Right lobe of liver (tissue), 6 donors: ENCODE results near the gene SUN1. TPM values are rescaled to one million over a fixed set of nuclear protein-coding genes. Genes with fewer than 3 reads are reported as not detected.
"Not testable (repeated sequence)": the region's sequence is repeated elsewhere in the genome, so short reads cannot be mapped to it uniquely, and the experiment has no call there.

Experiments
- ATAC-seq, 4 donors: fragments of 200-7000 bp; cut with Tn5 transposase; one replicate each; pipeline ENCODE4 v1.9.1; 2020; ENCODE audit warnings: mild to moderate bottlenecking in 4 of 4, moderate library complexity in 4 of 4
- DNase-seq, 3 donors: peaks; one replicate each; pipeline ENCODE4 v3.0.0-alpha.2; 2020
- H3K27ac ChIP-seq, 3 donors: fragments of 200-600 bp; one replicate each; pipeline ENCODE4 v1.8.0; 2022
- H3K27me3 ChIP-seq, 2 donors: fragments of 200-600 bp; one replicate each; pipeline ENCODE4 v1.8.0; 2022
- H3K36me3 ChIP-seq, 4 donors: fragments of 200-600 bp; sonication (generic) in 1 of 4; one replicate each; pipeline versions ENCODE4 v1.5.1 to v1.8.0; 2017 to 2022; ENCODE audit warnings: control low read depth in 1 of 4
- H3K4me1 ChIP-seq, 4 donors: fragments of 200-600 bp; sonication (generic) in 1 of 4; one replicate each; pipeline versions ENCODE4 v1.5.1 to v1.8.0; 2017 to 2022; ENCODE audit warnings: control low read depth in 1 of 4
- H3K4me3 ChIP-seq, 3 donors: fragments of 200-600 bp; one replicate each; pipeline ENCODE4 v1.8.0; 2022
- H3K9me3 ChIP-seq, 4 donors: fragments of 200-600 bp; sonication (generic) in 1 of 4; one replicate each; pipeline versions ENCODE4 v1.5.1 to v1.8.0; 2017 to 2022; ENCODE audit warnings: control low read depth in 1 of 4
- CTCF ChIP-seq, 4 donors: fragments of 200-600 bp in 3 of 4; fragments of 450-650 bp in 1 of 4; IDR thresholded peaks; one replicate each; pipeline versions ENCODE4 v1.5.1 to v1.8.0; 2016 to 2022; ENCODE audit warnings: antibody characterized with exemption in 4 of 4, mild to moderate bottlenecking in 2 of 4
- POLR2A ChIP-seq: fragments of 450-650 bp; IDR thresholded peaks from one replicate; pipeline ENCODE4 v1.6.1; 2017; ENCODE audit warnings: antibody characterized with exemption, mild to moderate bottlenecking
- WGBS: methylation state at CpG from one replicate; pipeline ENCODE4 v1.1.6; 2018; ENCODE audit warnings: low coverage, low lambda C conversion rate; ENCODE audit not compliant: insufficient coverage; ENCODE audit errors: missing lambda C conversion rate; 5-methylcytosine and 5-hydroxymethylcytosine counted together
- intact Hi-C, 2 donors: fragments of 100-400 bp; cut with DNase I; formaldehyde crosslinking; loops; one replicate each; pipeline versions ENCODE4 v1.11.2 to v1.14.1; 2022
- total RNA-seq, 6 experiments: library from RNA; depleted of rRNA in 2 of 6; stranded (reverse); fragments of >200 nt in 2 of 6; fragmentation: NEBNext Ultra II Directional in 3 of 6; extraction: Animal tissue kit (Norgen Biotek cat#: 25700) in 3 of 6; gene quantifications; one replicate each; pipeline versions ENCODE4 v1.1.0 to v1.2.4, GENCODE V29; 2016 to 2023
- donor health status: DM: no; HTN: yes; CAD: no.
- donor health status: DM: no; HTN: no; CAD: no.
- donor health status: DM: no; HTN: no; CAD: no.
- donor health status: DM: no; HTN: yes; CAD: no.
- donor health status: DM: no; HTN: yes; CAD: no.

SUN1 gene
- total RNA-seq, 6 experiments from 2014 or later = 33.4 to 54.0 (median 48.7) TPM

- Histone ChIP-seq H3K4me3 (peak overlapping the region in 2 of 3 donors; percentile 31 to 32), H3K27ac (peak overlapping the region in 1 of 3 donors; percentile 21)
- H3K36me3 ChIP-seq, H3K9me3 ChIP-seq, intact Hi-C loops, H3K4me1 ChIP-seq, H3K27me3 ChIP-seq: not testable (repeated sequence)
- 40% methylated on average over 2 of the region's 73 CpGs for WGBS
- peak; percentile 69 to 75 (median 74) for DNase-seq
- peak; percentile 76 to 81 (median 78) for ATAC-seq
- peak; percentile 65 to 69 (median 68) for TF ChIP-seq CTCF (IDR thresholded peaks at IDR 0.05)
These were observed 76.5 kb downstream of the SUN1 start for GRCh38 chr7:908591-909357.

GRCh38 chr7:909358-910329 is 77.4 kb downstream of the SUN1 start:
- H3K4me1 ChIP-seq = no peaks in the 10 kb centered on the region
- H3K4me3 ChIP-seq = peak overlapping the region in 2 of 3 donors; percentile 28 to 32
- intact Hi-C loops = no loop called here
- H3K9me3 ChIP-seq = no peaks in the 10 kb centered on the region
- 83% methylated on average over 2 of the region's 58 CpGs for WGBS
- TF ChIP-seq POLR2A = no peak
- TF ChIP-seq CTCF (IDR thresholded peaks at IDR 0.05) = no peak
- ATAC-seq = peak; percentile 49 to 65 (median 52)
- DNase-seq = peak; percentile 74 to 81 (median 77)
- H3K27me3 ChIP-seq = no peaks in the 10 kb centered on the region
- H3K36me3 ChIP-seq = no peaks in the 10 kb centered on the region
- H3K27ac ChIP-seq = no peak overlapping the region

GRCh38 chr7:910441-910861 is 78.2 kb downstream of the SUN1 start:
- WGBS = 50% methylated on average over 1 of the region's 11 CpGs
- no peak for ATAC-seq
- H3K4me1 ChIP-seq = no peaks in the 10 kb centered on the region
- no peak overlapping the region for H3K4me3 ChIP-seq
- no peaks in the 10 kb centered on the region for H3K9me3 ChIP-seq
- DNase-seq = no peak
- no peaks in the 10 kb centered on the region for H3K36me3 ChIP-seq
- H3K27ac ChIP-seq = no peak overlapping the region
- no peak for TF ChIP-seq CTCF (IDR thresholded peaks at IDR 0.05)
- TF ChIP-seq POLR2A = no peak
- intact Hi-C loops = no loop called here
- H3K27me3 ChIP-seq = no peaks in the 10 kb centered on the region

GRCh38 chr7:910931-911431 is 78.7 kb downstream of the SUN1 start:
- no peaks in the 10 kb centered on the region for H3K4me1 ChIP-seq
- H3K27me3 ChIP-seq = no peaks in the 10 kb centered on the region
- intact Hi-C loops = no loop called here
- no peak overlapping the region for H3K4me3 ChIP-seq
- 58% methylated on average over 2 of the region's 19 CpGs for WGBS
- ATAC-seq (no peak), DNase-seq (no peak)
- no peak for TF ChIP-seq CTCF (IDR thresholded peaks at IDR 0.05)
- no peak for TF ChIP-seq POLR2A
- no peak overlapping the region for H3K27ac ChIP-seq
- H3K36me3 ChIP-seq = no peaks in the 10 kb centered on the region
- H3K9me3 ChIP-seq = no peaks in the 10 kb centered on the region
